ENCODE results near the gene NOTCH3. TPM values are rescaled to one million over a fixed set of nuclear protein-coding genes. Genes with fewer than 3 reads are reported as not detected.
A peak's percentile ranks its signal among the peaks of the same experiment; 100 is the strongest.

Gene NOTCH3
- total RNA-seq, 1 donor from 2014 or later = 21.7 TPM

DNA sequence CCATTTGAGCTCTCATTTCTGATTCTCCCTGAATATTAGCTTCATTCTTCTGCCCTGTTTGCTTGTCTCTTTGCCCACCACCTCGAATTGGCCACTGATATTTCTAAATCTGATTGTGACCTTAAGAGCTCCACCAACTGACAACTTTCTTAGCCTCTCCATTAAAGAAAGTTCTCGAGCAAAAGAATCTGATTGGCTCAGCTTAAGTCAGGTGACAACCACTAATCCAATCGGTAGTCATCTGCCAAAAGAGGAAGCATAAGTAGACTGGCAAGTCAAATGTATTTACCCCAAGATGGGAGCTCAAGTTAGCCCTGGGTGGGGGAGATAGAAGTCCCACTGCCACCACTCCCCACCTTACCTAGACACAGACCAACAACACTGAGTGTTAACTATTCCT, 41.5 kb downstream of the NOTCH3 start:
- no peak overlapping the region for H3K4me3 ChIP-seq
- no peak for DNase-seq
- no peaks in the 10 kb centered on the region for H3K36me3 ChIP-seq
- peaks cover 9% of the 10 kb centered on the region for H3K27me3 ChIP-seq (ENCODE audit: low read depth)
- no peak overlapping the region for H3K27ac ChIP-seq (replicated peaks)
- peaks cover 18% of the 10 kb centered on the region for H3K9me3 ChIP-seq (replicated peaks)
- TF ChIP-seq, protein P1, sequence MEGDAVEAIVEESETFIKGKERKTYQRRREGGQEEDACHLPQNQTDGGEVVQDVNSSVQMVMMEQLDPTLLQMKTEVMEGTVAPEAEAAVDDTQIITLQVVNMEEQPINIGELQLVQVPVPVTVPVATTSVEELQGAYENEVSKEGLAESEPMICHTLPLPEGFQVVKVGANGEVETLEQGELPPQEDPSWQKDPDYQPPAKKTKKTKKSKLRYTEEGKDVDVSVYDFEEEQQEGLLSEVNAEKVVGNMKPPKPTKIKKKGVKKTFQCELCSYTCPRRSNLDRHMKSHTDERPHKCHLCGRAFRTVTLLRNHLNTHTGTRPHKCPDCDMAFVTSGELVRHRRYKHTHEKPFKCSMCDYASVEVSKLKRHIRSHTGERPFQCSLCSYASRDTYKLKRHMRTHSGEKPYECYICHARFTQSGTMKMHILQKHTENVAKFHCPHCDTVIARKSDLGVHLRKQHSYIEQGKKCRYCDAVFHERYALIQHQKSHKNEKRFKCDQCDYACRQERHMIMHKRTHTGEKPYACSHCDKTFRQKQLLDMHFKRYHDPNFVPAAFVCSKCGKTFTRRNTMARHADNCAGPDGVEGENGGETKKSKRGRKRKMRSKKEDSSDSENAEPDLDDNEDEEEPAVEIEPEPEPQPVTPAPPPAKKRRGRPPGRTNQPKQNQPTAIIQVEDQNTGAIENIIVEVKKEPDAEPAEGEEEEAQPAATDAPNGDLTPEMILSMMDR (IDR thresholded peaks at IDR 0.05; ENCODE audit: borderline replicate concordance) = no peak
- intact Hi-C loops (cut with micrococcal nuclease) = no loop called here
- no peaks in the 10 kb centered on the region for H3K4me1 ChIP-seq

DNA sequence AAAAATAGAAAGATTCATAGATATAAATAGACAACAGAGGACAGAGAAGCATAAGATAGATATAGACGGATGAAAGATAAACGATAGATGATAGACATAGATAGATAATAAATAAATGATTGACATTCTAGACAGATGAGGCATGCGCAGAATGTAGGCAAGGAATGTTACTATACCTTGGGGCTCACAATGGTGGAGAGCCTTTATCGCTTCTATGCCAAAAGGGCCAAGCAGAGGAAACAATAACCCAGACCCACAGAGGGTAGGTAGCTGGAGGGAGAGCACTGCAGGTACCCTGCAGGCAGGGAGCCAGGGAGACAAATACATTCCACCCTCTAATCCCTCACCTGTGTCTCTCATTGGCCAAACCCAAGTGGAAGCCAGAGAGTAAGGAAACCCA, 44.4 kb downstream of the NOTCH3 start:
- DNase-seq = no peak
- TF ChIP-seq, protein P1 (IDR thresholded peaks at IDR 0.05; ENCODE audit: borderline replicate concordance) = no peak
- Histone ChIP-seq H3K4me3 (no peak overlapping the region), H3K27me3 (ENCODE audit: low read depth) (peaks cover 9% of the 10 kb centered on the region), H3K9me3 (replicated peaks) (peaks cover 21% of the 10 kb centered on the region), H3K36me3 (no peaks in the 10 kb centered on the region), H3K4me1 (no peaks in the 10 kb centered on the region), H3K27ac (replicated peaks) (no peak overlapping the region)
- intact Hi-C loops (cut with micrococcal nuclease) = no loop called here

DNA sequence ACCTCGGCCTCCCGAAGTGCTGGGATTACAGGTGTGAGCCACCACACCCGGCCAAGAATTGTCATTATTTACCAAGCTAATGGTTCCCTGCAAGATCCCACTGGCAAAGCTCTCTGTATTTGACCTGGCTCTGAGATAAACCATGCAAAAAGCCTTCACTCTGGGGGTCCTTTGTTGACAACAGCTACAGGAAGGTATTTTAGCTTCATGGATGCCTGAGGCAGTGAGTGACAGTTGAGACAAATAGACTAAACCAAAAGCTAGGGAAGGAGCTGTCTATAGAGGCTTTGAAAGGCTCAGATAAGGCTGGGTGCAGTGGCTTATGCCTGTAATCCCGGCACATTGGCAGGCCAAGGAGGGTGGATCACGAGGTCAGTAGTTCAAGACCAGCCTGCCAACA, 45.5 kb downstream of the NOTCH3 start:
- TF ChIP-seq, protein P1 (IDR thresholded peaks at IDR 0.05; ENCODE audit: borderline replicate concordance) = no peak
- Histone ChIP-seq H3K4me1 (no peaks in the 10 kb centered on the region), H3K4me3 (no peak overlapping the region), H3K27me3 (ENCODE audit: low read depth) (peaks cover 9% of the 10 kb centered on the region), H3K9me3 (replicated peaks) (peaks cover 21% of the 10 kb centered on the region), H3K36me3 (no peaks in the 10 kb centered on the region), H3K27ac (replicated peaks) (no peak overlapping the region)
- DNase-seq = no peak
- intact Hi-C loops (cut with micrococcal nuclease) = no loop called here

DNA sequence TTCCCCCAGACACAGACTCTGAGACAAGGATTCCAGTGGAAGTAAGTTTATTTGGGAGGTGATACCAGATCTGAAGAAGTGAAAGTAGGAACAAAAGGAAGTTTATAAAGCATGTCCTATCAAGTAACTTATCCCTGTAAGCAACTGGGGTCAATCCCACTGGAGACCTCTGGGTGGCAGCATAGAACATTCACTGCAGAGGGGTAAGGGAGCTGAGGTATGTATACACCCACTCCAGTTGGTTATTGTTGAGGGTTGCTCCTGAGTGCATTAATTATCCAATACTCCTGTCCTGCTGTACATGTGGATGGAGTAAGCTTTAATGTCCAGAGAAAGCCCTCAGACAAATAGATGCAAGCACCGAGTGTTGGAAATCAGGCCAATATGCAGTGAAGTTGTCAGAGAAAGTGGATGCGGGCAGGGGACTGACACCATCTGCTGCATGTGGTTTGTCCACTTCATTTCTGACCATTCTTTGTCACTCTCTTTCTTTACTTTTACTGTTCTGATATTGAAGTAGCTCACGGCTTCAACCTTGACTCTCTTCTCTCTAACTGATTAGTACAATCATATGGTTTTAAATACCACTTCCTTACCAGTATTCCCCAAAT, 46.7 kb downstream of the NOTCH3 start:
- intact Hi-C loops (cut with micrococcal nuclease) = no loop called here
- H3K27ac ChIP-seq (replicated peaks) = no peak overlapping the region
- H3K4me1 ChIP-seq = no peaks in the 10 kb centered on the region
- H3K36me3 ChIP-seq = no peaks in the 10 kb centered on the region
- peaks cover 13% of the 10 kb centered on the region for H3K9me3 ChIP-seq (replicated peaks)
- TF ChIP-seq, protein P1 (IDR thresholded peaks at IDR 0.05; ENCODE audit: borderline replicate concordance) = peak; percentile 56
- no peak overlapping the region for H3K4me3 ChIP-seq
- DNase-seq = no peak
- H3K27me3 ChIP-seq (ENCODE audit: low read depth) = peaks cover 9% of the 10 kb centered on the region

DNA sequence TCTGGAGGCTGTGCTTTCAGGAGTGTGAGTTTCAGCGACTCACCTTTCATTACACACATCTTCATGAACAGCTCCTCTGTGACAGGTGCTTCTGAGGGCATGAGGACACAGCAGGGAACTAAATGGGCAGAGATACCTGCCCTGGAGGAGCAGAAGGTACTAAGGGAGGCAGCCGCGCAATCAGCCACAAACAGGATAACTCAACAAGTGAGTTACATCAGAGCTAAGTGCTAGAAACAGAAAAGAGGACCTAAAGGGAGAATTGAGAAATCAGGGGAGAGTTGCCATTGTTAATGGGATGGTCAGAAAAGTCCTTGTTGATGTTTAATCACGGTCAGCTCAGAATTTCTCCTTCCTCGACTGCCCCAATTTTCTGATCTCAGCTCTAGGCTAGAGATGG, 51.1 kb downstream of the NOTCH3 start:
- no peaks in the 10 kb centered on the region for H3K4me1 ChIP-seq
- intact Hi-C loops (cut with micrococcal nuclease) = loop anchor here (5.0 kb wide), 1 partner anchor 47 kb away; no protein-coding TSS in a partner anchor
- H3K27me3 ChIP-seq (ENCODE audit: low read depth) = no peaks in the 10 kb centered on the region
- peaks cover 6% of the 10 kb centered on the region for H3K9me3 ChIP-seq (replicated peaks)
- no peaks in the 10 kb centered on the region for H3K36me3 ChIP-seq
- TF ChIP-seq, protein P1 (IDR thresholded peaks at IDR 0.05; ENCODE audit: borderline replicate concordance) = no peak
- no peak for DNase-seq
- no peak overlapping the region for H3K4me3 ChIP-seq
- H3K27ac ChIP-seq (replicated peaks) = no peak overlapping the region
